Testis (tissue), 3 donors: Measurements from ENCODE around the gene CREBRF. TPM values are rescaled to one million over a fixed set of nuclear protein-coding genes. Genes with fewer than 3 reads are reported as not detected.

Source experiments
- DNase-seq: peaks from one replicate; pipeline ENCODE4 v3.0.0-alpha.2; 2019
- H3K27ac ChIP-seq, 2 donors: fragments of 200-600 bp; sonication (generic); one replicate each; pipeline ENCODE4 v1.5.1; 2019
- H3K27me3 ChIP-seq: fragments of 200-600 bp; sonication (generic); one replicate; pipeline ENCODE4 v1.5.1; 2019
- H3K36me3 ChIP-seq: fragments of 200-600 bp; sonication (generic); one replicate; pipeline ENCODE4 v1.5.1; 2017; ENCODE audit warnings: low read depth; ENCODE audit errors: missing control alignments
- H3K4me1 ChIP-seq: fragments of 200-600 bp; sonication (generic); one replicate; pipeline ENCODE4 v1.5.1; 2019
- H3K4me3 ChIP-seq, 2 donors: fragments of 200-600 bp; sonication (generic); one replicate each; pipeline ENCODE4 v1.5.1; 2017 to 2019
- H3K9me3 ChIP-seq: fragments of 200-600 bp; sonication (generic); one replicate; pipeline ENCODE4 v1.5.1; 2017
- CTCF ChIP-seq, 3 experiments: fragments of 450-650 bp in 2 of 3; fragments of 200-600 bp in 1 of 3; sonication (generic) in 1 of 3; IDR thresholded peaks; one replicate each; pipeline ENCODE4 v1.5.1; 2016 to 2019; ENCODE audit warnings: antibody characterized with exemption in 3 of 3, mild to moderate bottlenecking in 2 of 3, moderate library complexity in 1 of 3
- POLR2A ChIP-seq: fragments of 450-650 bp; IDR thresholded peaks from one replicate; pipeline ENCODE4 v1.6.1; 2017; ENCODE audit warnings: antibody characterized with exemption, mild to moderate bottlenecking, moderate library complexity
- WGBS, 2 donors: methylation state at CpG; one replicate each; pipeline ENCODE4 v1.1.5; 2018; 5-methylcytosine and 5-hydroxymethylcytosine counted together
- intact Hi-C: fragments of 100-400 bp; cut with DNase I; formaldehyde crosslinking; loops from one replicate; pipeline ENCODE4 v1.15.1; 2023; ENCODE audit warnings: low total_unique reads
- polyA plus RNA-seq: library from polyadenylated mRNA; stranded (reverse); fragments of 350-450 nt; fragmentation: Illumina TruSeq; extraction: RNeasy Lipid Tissue Mini Kit (QIAGEN cat#74804); gene quantifications from one replicate; pipeline ENCODE4 v1.2.3, GENCODE V29; 2014; ENCODE audit warnings: low read depth, low replicate concordance; ENCODE audit not compliant: insufficient read depth
- total RNA-seq, 2 donors: library from RNA; depleted of rRNA; stranded (reverse); fragments of >200 nt; gene quantifications; one replicate each; pipeline ENCODE4 v1.2.3, GENCODE V29; 2016

CREBRF gene
- total and polyA plus RNA-seq, 3 donors from 2014 or later, result 24.2 to 58.4 (median 55.6) TPM

- Histone ChIP-seq H3K27ac (no peak overlapping the region), H3K27me3 (no peaks in the 10 kb centered on the region), H3K4me1 (no peaks in the 10 kb centered on the region), H3K4me3 (no peak overlapping the region), H3K36me3 (no peaks in the 10 kb centered on the region), H3K9me3 (no peaks in the 10 kb centered on the region)
- no peak for DNase-seq
- 57 to 60% methylated on average over 4 of the region's 4 CpGs for WGBS, 2 donors
- TF ChIP-seq CTCF (IDR thresholded peaks at IDR 0.05), result no peak
- no peak for TF ChIP-seq POLR2A
- intact Hi-C loops, result no loop called here
These were observed 119.4 kb downstream of the CREBRF start for GRCh38 chr5:173175523-173175922.

GRCh38 chr5:173178369-173178910, 122.3 kb downstream of the CREBRF start:
- WGBS, 2 donors, result 86 to 89% methylated on average over 12 of the region's 12 CpGs
- intact Hi-C loops, result no loop called here

GRCh38 chr5:173180331-173180730, 124.2 kb downstream of the CREBRF start:
- Histone ChIP-seq H3K9me3 (no peaks in the 10 kb centered on the region), H3K27me3 (no peaks in the 10 kb centered on the region), H3K27ac (no peak overlapping the region), H3K36me3 (no peaks in the 10 kb centered on the region), H3K4me1 (no peaks in the 10 kb centered on the region), H3K4me3 (no peak overlapping the region)
- no peak for TF ChIP-seq POLR2A
- no peak for TF ChIP-seq CTCF (IDR thresholded peaks at IDR 0.05)
- no peak for DNase-seq
- WGBS, 2 donors, result 78 to 100% methylated on average over 2 of the region's 2 CpGs
- intact Hi-C loops, result no loop called here

More at GRCh38 chr5:173178369-173178910, 122.3 kb downstream of the CREBRF start:
- no peaks in the 10 kb centered on the region for H3K4me1 ChIP-seq
- H3K27me3 ChIP-seq, result no peaks in the 10 kb centered on the region
- no peak overlapping the region for H3K27ac ChIP-seq
- TF ChIP-seq CTCF (IDR thresholded peaks at IDR 0.05) (no peak), POLR2A (no peak)
- no peaks in the 10 kb centered on the region for H3K9me3 ChIP-seq
- no peaks in the 10 kb centered on the region for H3K36me3 ChIP-seq
- H3K4me3 ChIP-seq, result no peak overlapping the region
- no peak for DNase-seq

- H3K36me3 ChIP-seq, result no peaks in the 10 kb centered on the region
- H3K4me1 ChIP-seq, result no peaks in the 10 kb centered on the region
- DNase-seq, result no peak
- no peaks in the 10 kb centered on the region for H3K27me3 ChIP-seq
- H3K9me3 ChIP-seq, result no peaks in the 10 kb centered on the region
- intact Hi-C loops, result no loop called here
- 86 to 87% methylated on average over 7 to 11 of the region's 11 CpGs for WGBS, 2 donors
- H3K4me3 ChIP-seq, result no peak overlapping the region
- TF ChIP-seq CTCF (IDR thresholded peaks at IDR 0.05), result no peak
- TF ChIP-seq POLR2A, result no peak
- no peak overlapping the region for H3K27ac ChIP-seq
These were observed 131.0 kb downstream of the CREBRF start for GRCh38 chr5:173187054-173187743.

- no peaks in the 10 kb centered on the region for H3K4me1 ChIP-seq
- H3K36me3 ChIP-seq, result no peaks in the 10 kb centered on the region
- WGBS, 2 donors, result 84 to 85% methylated on average over 2 of the region's 2 CpGs
- intact Hi-C loops, result no loop called here
- no peaks in the 10 kb centered on the region for H3K27me3 ChIP-seq
- no peak for TF ChIP-seq POLR2A
- no peak for TF ChIP-seq CTCF (IDR thresholded peaks at IDR 0.05)
- no peaks in the 10 kb centered on the region for H3K9me3 ChIP-seq
- no peak overlapping the region for H3K4me3 ChIP-seq
- H3K27ac ChIP-seq, result no peak overlapping the region
- DNase-seq, result no peak
These were observed 132.1 kb downstream of the CREBRF start for GRCh38 chr5:173188280-173188679.
